H9 (cell line): ENCODE measurements around the gene MEGF8. TPM values are rescaled to one million over a fixed set of nuclear protein-coding genes. Genes with fewer than 3 reads are reported as not detected.

ENCODE experiments used
- DNase-seq: peaks from one replicate; pipeline ENCODE4 v3.0.0-alpha.2; 2017
- H2AFZ ChIP-seq: one replicate; pipeline ENCODE4 v1.6.1; 2013; ENCODE audit warnings: mild to moderate bottlenecking, low read length, control low read depth, moderate library complexity
- H2AK5ac ChIP-seq: 2 replicates; pipeline ENCODE4 v1.6.1; 2013; ENCODE audit warnings: low read length, control low read depth, mixed read lengths; ENCODE audit not compliant: insufficient read length
- H2BK120ac ChIP-seq: one replicate; pipeline ENCODE4 v1.6.1; 2013; ENCODE audit warnings: low read depth, mild to moderate bottlenecking, low read length, control low read depth, inconsistent platforms; ENCODE audit not compliant: poor library complexity, severe bottlenecking
- H2BK12ac ChIP-seq: 2 replicates; pipeline ENCODE4 v1.6.1; 2013; ENCODE audit warnings: low read length, control low read depth, mixed read lengths, low read depth; ENCODE audit not compliant: insufficient read length
- H2BK15ac ChIP-seq: 2 replicates; pipeline ENCODE4 v1.6.1; 2013; ENCODE audit warnings: low read depth, low read length, control low read depth
- H2BK20ac ChIP-seq: one replicate; pipeline ENCODE4 v1.6.1; 2013; ENCODE audit warnings: low read depth, mild to moderate bottlenecking, low read length, control low read depth, inconsistent platforms; ENCODE audit not compliant: poor library complexity, severe bottlenecking
- H2BK5ac ChIP-seq: 2 replicates; pipeline ENCODE4 v1.6.1; 2013; ENCODE audit warnings: low read length, control low read depth, mixed read lengths; ENCODE audit not compliant: insufficient read length
- H3K14ac ChIP-seq: 2 replicates; pipeline ENCODE4 v1.6.1; 2013; ENCODE audit warnings: low read length, control low read depth; ENCODE audit not compliant: insufficient read depth
- H3K18ac ChIP-seq: 2 replicates; pipeline ENCODE4 v1.6.1; 2013; ENCODE audit warnings: low read depth, mild to moderate bottlenecking, mixed read lengths, low read length, control low read depth; ENCODE audit not compliant: insufficient read length
- H3K23ac ChIP-seq: 2 replicates; pipeline ENCODE4 v1.6.1; 2013; ENCODE audit warnings: low read length, control low read depth, mixed read lengths, low read depth; ENCODE audit not compliant: insufficient read length
- H3K23me2 ChIP-seq: 2 replicates; pipeline ENCODE4 v1.6.1; 2013; ENCODE audit warnings: low read depth, mild to moderate bottlenecking, mixed read lengths, low read length, control low read depth; ENCODE audit not compliant: insufficient read length, poor library complexity, severe bottlenecking
- H3K27ac ChIP-seq: 2 replicates; pipeline ENCODE4 v1.5.1; 2013; ENCODE audit warnings: low read length, control low read depth, mixed read lengths, low read depth; ENCODE audit not compliant: insufficient read length
- H3K27me3 ChIP-seq: 2 replicates; pipeline ENCODE4 v1.6.1; 2013; ENCODE audit warnings: low read length, control low read depth, inconsistent platforms; ENCODE audit not compliant: insufficient read depth
- H3K4ac ChIP-seq: 2 replicates; pipeline ENCODE4 v1.6.1; 2013; ENCODE audit warnings: low read depth, mild to moderate bottlenecking, control low read depth, inconsistent platforms, low read length, moderate library complexity
- H3K4me1 ChIP-seq: 2 replicates; pipeline ENCODE4 v1.6.1; 2013; ENCODE audit warnings: low read length, control low read depth, inconsistent platforms; ENCODE audit not compliant: insufficient read depth
- H3K4me2 ChIP-seq: 2 replicates; pipeline ENCODE4 v1.6.1; 2013; ENCODE audit warnings: low read length, control low read depth, mixed read lengths; ENCODE audit not compliant: insufficient read length, insufficient read depth
- H3K56ac ChIP-seq: 2 replicates; pipeline ENCODE4 v1.6.1; 2013; ENCODE audit warnings: low read depth, mild to moderate bottlenecking, mixed read lengths, low read length, control low read depth; ENCODE audit not compliant: insufficient read length
- H3K79me1 ChIP-seq: 2 replicates; pipeline ENCODE4 v1.6.1; 2013; ENCODE audit warnings: low read depth, mild to moderate bottlenecking, moderate library complexity, low read length, control low read depth, inconsistent platforms; ENCODE audit not compliant: insufficient read depth, poor library complexity, severe bottlenecking
- H3K79me2 ChIP-seq: 2 replicates; pipeline ENCODE4 v1.6.1; 2013; ENCODE audit warnings: low read length, control low read depth, inconsistent platforms; ENCODE audit not compliant: insufficient read depth
- H3K9ac ChIP-seq: 2 replicates; pipeline ENCODE4 v1.6.1; 2013; ENCODE audit warnings: low read length, control low read depth, mixed read lengths; ENCODE audit not compliant: insufficient read length; ENCODE audit errors: extremely low read depth
- H3K9me3 ChIP-seq: one replicate; pipeline ENCODE4 v1.6.1; 2013; ENCODE audit warnings: low read depth, low read length, inconsistent platforms; ENCODE audit not compliant: control insufficient read depth
- H3T11ph ChIP-seq: one replicate; pipeline ENCODE4 v1.6.1; 2013; ENCODE audit warnings: mild to moderate bottlenecking, low read length, control low read depth, inconsistent platforms
- H4K20me1 ChIP-seq: one replicate; pipeline ENCODE4 v1.6.1; 2013; ENCODE audit not compliant: control insufficient read depth, insufficient read length, insufficient read depth
- H4K5ac ChIP-seq: 2 replicates; pipeline ENCODE4 v1.6.1; 2013; ENCODE audit warnings: low read depth, mild to moderate bottlenecking, mixed read lengths, low read length, control low read depth; ENCODE audit not compliant: insufficient read length
- H4K8ac ChIP-seq: replicated peaks from 2 replicates; pipeline ENCODE4 v1.6.1; 2013; ENCODE audit warnings: low read length, control low read depth, mixed read lengths, low read depth; ENCODE audit not compliant: insufficient read length
- H4K91ac ChIP-seq: 2 replicates; pipeline ENCODE4 v1.6.1; 2013; ENCODE audit warnings: low read depth, mild to moderate bottlenecking, moderate library complexity, mixed read lengths, low read length, control low read depth; ENCODE audit not compliant: insufficient read length
- H3K27ac Mint-ChIP-seq, 3 experiments: 2 replicates in 2 of 3; 3 replicates in 1 of 3; pipeline ENCODE4 v1.8.0; 2020 to 2021; ENCODE audit warnings: mixed read lengths in 3 of 3, mild to moderate bottlenecking in 1 of 3, moderate library complexity in 1 of 3
- H3K27me3 Mint-ChIP-seq: 2 replicates; pipeline ENCODE4 v1.8.0; 2021; ENCODE audit warnings: low read depth, mild to moderate bottlenecking, moderate library complexity, mixed read lengths
- H3K36me3 Mint-ChIP-seq, 3 experiments: 2 replicates in 2 of 3; 3 replicates in 1 of 3; pipeline ENCODE4 v1.8.0; 2020 to 2021; ENCODE audit warnings: low read depth in 3 of 3, mixed read lengths in 3 of 3; ENCODE audit not compliant: insufficient read depth in 1 of 3
- H3K4me1 Mint-ChIP-seq, 2 experiments: 2 replicates each; pipeline ENCODE4 v1.8.0; 2020; ENCODE audit warnings: mixed read lengths in 2 of 2
- H3K4me3 Mint-ChIP-seq, 2 experiments: 2 replicates in 1 of 2; 3 replicates in 1 of 2; pipeline ENCODE4 v1.8.0; 2020 to 2021; ENCODE audit warnings: mild to moderate bottlenecking in 2 of 2, mixed read lengths in 2 of 2, moderate library complexity in 1 of 2
- H3K9me3 Mint-ChIP-seq, 2 experiments: 2 replicates in 1 of 2; 3 replicates in 1 of 2; pipeline ENCODE4 v1.8.0; 2020; ENCODE audit warnings: mild to moderate bottlenecking in 2 of 2, mixed read lengths in 2 of 2, moderate library complexity in 1 of 2
- CTCF ChIP-seq: fragments of 200-600 bp; sonication (generic); conservative IDR thresholded peaks from 3 replicates; pipeline ENCODE4 v1.8.0; 2021; ENCODE audit warnings: antibody characterized with exemption, mild to moderate bottlenecking
- WGBS: extraction: QIAGEN DNeasy Blood & Tissue Kit; methylation state at CpG from one replicate; pipeline ENCODE4 v1.1.7; 2013; ENCODE audit warnings: missing lambda C conversion rate, low lambda C conversion rate, mixed read lengths; ENCODE audit not compliant: insufficient read length; ENCODE audit errors: extremely low coverage; 5-methylcytosine and 5-hydroxymethylcytosine counted together
- total RNA-seq: library from RNA; stranded (reverse); gene quantifications from 2 replicates; pipeline ENCODE4 v1.2.1, GENCODE V29; 2021

The MEGF8 gene
- total RNA-seq, 1 experiment from 2014 or later = 28.4 TPM

GRCh38 chr19:42328854-42329253, 3.4 kb downstream of the MEGF8 start:
- Histone ChIP-seq H3K27me3 (no peaks in the 10 kb centered on the region), H2AK5ac (no peak overlapping the region), H3K23ac (no peak overlapping the region), H2BK5ac (no peak overlapping the region), H3K23me2 (peaks cover 19% of the 10 kb centered on the region), H3K56ac (no peak overlapping the region), H3K9ac (no peak overlapping the region), H2AFZ (no peak overlapping the region), H3K79me1 (peaks cover 11% of the 10 kb centered on the region), H4K20me1 (no peaks in the 10 kb centered on the region), H3K14ac (no peak overlapping the region; the same call in 1 of the 2 replicates), H3K18ac (no peak overlapping the region), H2BK15ac (no peak overlapping the region), H4K8ac (no peak overlapping the region), H3K4ac (no peak overlapping the region), H3T11ph (no peak overlapping the region), H3K79me2 (peaks cover 5% of the 10 kb centered on the region; the same call in 1 of the 2 replicates), H2BK12ac (no peak overlapping the region), H2BK120ac (no peak overlapping the region), H4K91ac (no peak overlapping the region), H3K4me2 (no peak overlapping the region), H2BK20ac (no peak overlapping the region), H3K27ac (no peak overlapping the region), H3K9me3 (no peaks in the 10 kb centered on the region), H3K4me1 (no peaks in the 10 kb centered on the region; the same call in 1 of the 2 replicates), H4K5ac (no peak overlapping the region)
- DNase-seq = no peak
- Mint-ChIP-seq H3K4me3 (peak overlapping the region in 1 of 2 experiments; percentile 45; a peak in 1 of 5 replicates), H3K36me3 (peaks cover 0 to 3% (median 0%) of the 10 kb centered on the region in 3 experiments; a peak in 2 of 7 replicates), H3K27me3 (peaks cover 10% of the 10 kb centered on the region), H3K9me3 (no peaks in the 10 kb centered on the region), H3K4me1 (peaks cover 25 to 32% of the 10 kb centered on the region in 2 experiments), H3K27ac (no peak overlapping the region; a peak in 2 of 7 replicates)
- no peak for TF ChIP-seq CTCF
- no CpG with 5 or more reads among the region's 2 CpGs for WGBS
